ENCODE data around the gene PRKCA. TPM values are rescaled to one million over a fixed set of nuclear protein-coding genes. Genes with fewer than 3 reads are reported as not detected.

The PRKCA gene
- polyA plus RNA-seq, 4 donors, result 19.9 to 27.8 (median 24.5) TPM

DNA sequence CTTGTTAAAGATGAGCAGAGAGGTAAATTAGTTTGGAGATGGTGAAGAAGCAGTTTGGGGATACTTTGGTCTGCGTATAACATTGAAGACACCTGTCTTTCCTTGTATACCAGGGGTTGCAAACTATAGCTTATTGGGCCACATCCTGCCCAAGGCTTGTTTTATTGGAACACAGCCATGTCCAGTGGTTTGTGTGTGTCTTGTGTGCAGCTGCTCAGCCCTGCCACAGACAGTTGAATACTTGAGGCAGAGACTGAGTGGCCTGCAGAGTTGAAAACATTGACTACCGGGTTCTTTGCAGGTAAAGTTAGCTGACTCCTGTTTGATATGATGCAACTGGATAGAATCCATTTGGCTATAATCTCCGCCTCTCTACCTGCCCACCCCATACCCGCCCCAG, 224.4 kb downstream of the PRKCA start:
- DNase-seq (ENCODE audit: low read depth in 4 of 4, low spot score in 2 of 4), result no peak

GRCh38 chr17:66527335-66527734, 224.9 kb downstream of the PRKCA start:
- DNase-seq (ENCODE audit: low read depth in 4 of 4, low spot score in 2 of 4), result no peak

DNA sequence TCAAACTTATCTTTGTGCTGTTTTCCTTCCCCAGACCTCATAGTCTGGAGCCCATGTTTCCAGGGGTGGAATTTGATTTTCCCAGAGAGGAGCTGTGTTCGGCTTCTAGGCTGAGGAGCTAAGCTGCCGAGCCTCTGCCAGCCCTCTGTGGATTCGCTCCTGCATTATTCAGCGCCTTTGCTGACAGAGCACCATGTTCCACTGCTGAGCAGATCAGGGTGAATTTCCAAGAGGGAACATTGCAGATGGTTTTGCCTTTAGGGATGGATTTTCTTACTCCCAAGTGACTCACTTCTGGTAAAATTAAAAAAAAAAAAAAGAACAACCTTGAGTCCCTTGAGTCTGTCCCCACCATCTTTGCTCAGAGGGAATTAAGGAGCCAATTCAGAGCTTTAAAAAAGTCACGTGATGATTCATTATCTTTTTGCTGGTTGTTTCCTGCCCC, 229.5 kb downstream of the PRKCA start:
- DNase-seq (ENCODE audit: low read depth in 4 of 4, low spot score in 2 of 4), result no peak

DNA sequence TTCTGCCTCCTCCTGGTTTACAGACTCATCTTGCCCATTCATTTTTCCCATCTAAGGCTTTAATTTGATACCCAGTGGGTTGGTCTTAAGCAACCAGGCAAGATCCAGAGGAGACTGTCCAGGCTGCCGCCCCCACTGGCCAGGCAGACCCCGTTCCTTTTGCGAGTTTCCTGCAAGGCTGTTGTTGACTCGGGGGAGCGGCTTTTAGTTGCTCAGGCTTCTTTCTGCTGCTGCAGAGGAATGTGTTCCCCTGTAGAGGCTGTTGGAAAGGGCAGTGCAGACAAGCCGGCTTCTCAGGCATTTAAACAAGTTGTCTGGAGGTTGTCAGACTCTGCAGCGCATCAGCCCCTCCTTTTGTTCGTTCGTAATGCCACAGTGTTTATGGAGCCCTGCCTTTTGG, 231.2 kb downstream of the PRKCA start:
- DNase-seq (ENCODE audit: low read depth in 4 of 4, low spot score in 2 of 4), result no peak

GRCh38 chr17:66533986-66534385, 231.6 kb downstream of the PRKCA start:
- DNase-seq (ENCODE audit: low read depth in 4 of 4, low spot score in 2 of 4), result no peak

- DNase-seq (ENCODE audit: low read depth in 4 of 4, low spot score in 2 of 4), result no peak
These were observed 233.2 kb downstream of the PRKCA start for GRCh38 chr17:66535611-66536010.

GRCh38 chr17:66537502-66537901, 235.1 kb downstream of the PRKCA start:
- no peak for DNase-seq (ENCODE audit: low read depth in 4 of 4, low spot score in 2 of 4)

DNA sequence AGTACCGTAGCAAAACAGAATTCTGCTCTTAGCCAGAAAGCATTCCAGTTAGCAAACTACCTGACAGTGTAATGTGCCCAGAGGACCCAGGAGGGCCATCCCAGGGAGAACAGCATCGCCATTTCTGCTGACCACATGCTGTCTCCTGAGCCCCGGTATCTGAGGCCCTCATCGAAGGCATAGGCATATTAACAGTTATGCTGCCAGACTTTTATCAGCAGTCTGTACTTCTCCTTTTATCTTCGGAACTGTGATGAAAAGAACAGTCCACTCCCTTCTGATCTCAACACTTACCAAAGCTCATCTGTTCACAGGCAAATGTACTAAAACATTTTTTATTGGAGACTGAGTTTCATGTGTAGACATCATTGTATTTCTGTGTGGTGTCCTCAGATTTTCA, 236.4 kb downstream of the PRKCA start:
- DNase-seq (ENCODE audit: low read depth in 4 of 4, low spot score in 2 of 4), result no peak

GRCh38 chr17:66540131-66540781, 237.8 kb downstream of the PRKCA start:
- DNase-seq (ENCODE audit: low read depth in 4 of 4, low spot score in 2 of 4), result no peak

- no peak for DNase-seq (ENCODE audit: low read depth in 4 of 4, low spot score in 2 of 4)
These were observed 239.2 kb downstream of the PRKCA start for GRCh38 chr17:66541461-66542128.

DNA sequence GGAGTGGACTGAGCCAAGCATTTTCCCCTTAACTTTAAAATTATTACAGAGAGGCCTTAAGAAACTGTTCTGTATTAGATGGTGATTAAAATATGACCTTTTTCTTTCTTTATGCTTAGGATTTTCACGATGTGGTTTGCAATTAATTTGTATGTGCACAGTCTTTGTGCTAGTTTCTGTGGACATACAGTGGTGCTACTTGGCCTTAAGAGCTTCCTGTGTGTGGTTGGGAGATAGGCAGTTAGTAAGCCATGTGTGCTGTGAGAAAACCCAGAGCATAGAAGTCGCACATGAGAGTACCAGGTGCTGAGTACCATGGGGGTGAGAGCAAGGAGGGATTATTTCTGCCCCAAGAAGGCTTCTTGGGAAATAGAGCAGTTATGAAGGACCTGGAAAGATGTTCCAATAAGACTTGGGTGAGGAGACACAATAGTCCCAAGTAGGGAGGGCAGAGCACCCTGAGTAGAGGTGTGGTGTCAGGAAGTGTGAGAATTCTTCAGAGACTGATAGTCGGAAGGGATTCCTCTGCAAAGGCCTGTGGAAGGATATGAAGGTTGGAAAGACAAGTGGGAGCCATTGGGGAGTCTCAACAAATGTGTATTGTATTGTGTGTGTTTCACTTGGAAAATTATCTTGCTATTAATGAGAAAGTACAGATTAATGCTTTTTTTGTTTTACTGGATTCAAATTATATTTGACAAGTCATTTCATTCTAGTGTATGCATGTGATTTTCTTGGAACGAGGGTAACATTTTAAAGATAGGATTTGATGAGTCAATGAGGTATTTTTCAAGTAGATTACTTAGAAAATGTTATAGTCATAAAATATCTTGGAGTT, 239.9 kb downstream of the PRKCA start:
- DNase-seq (ENCODE audit: low read depth in 4 of 4, low spot score in 2 of 4), result no peak

- no peak for DNase-seq (ENCODE audit: low read depth in 4 of 4, low spot score in 2 of 4)
These were observed 240.6 kb downstream of the PRKCA start for GRCh38 chr17:66542967-66543520.

DNA sequence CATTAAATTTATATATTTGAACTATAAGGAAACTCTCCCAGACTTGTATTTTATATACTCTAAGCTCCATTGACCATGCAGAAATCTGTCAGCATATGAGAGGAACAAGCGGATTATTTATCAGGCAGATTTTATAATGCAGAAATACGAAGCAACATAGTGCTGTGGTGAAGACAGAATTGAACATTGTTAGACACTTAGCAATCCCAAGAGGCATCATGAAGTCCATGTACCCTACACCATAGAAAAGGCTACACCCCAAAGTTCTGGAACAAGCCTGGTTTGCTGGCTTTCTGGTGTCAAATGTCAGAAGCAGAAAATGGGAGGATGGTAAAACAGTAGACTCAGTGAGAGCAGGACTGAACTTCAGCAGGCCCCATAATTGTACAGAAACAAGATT, 241.1 kb downstream of the PRKCA start:
- no peak for DNase-seq (ENCODE audit: low read depth in 4 of 4, low spot score in 2 of 4)

GRCh38 chr17:66545918-66546317, 243.5 kb downstream of the PRKCA start:
- no peak for DNase-seq (ENCODE audit: low read depth in 4 of 4, low spot score in 2 of 4)

- no peak for DNase-seq (ENCODE audit: low read depth in 4 of 4, low spot score in 2 of 4)
These were observed 244.9 kb downstream of the PRKCA start for GRCh38 chr17:66547151-66547865.

DNA sequence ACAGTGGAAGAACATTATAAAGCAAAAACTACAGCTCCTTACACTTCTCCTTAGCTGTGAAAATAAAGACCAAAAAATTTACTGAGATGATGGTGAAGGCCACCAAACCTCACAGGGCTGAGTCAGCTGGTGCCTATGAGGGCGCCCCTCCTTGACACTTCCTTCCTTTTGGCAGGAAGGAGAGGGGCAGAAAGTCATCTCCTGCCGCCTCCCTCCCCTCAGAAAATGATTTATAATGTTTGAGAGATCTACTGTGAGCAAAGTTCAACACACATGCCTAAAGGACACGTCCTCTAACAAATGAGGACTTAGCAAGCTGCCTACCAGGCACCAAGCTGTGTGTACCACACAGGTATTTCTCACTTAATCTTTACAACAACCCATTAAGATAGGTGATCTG, 245.7 kb downstream of the PRKCA start:
- no peak for DNase-seq (ENCODE audit: low read depth in 4 of 4, low spot score in 2 of 4)

- no peak for DNase-seq (ENCODE audit: low read depth in 4 of 4, low spot score in 2 of 4)
These were observed 246.4 kb downstream of the PRKCA start for GRCh38 chr17:66548659-66549310.

GRCh38 chr17:66549311-66549704, 246.9 kb downstream of the PRKCA start:
- DNase-seq (ENCODE audit: low read depth in 4 of 4, low spot score in 2 of 4), result no peak

- no peak for DNase-seq (ENCODE audit: low read depth in 4 of 4, low spot score in 2 of 4)
These were observed 247.4 kb downstream of the PRKCA start for GRCh38 chr17:66549731-66550207.

- no peak for DNase-seq (ENCODE audit: low read depth in 4 of 4, low spot score in 2 of 4)
These were observed 249.4 kb downstream of the PRKCA start for GRCh38 chr17:66551839-66552238.
